ENCODE results near the gene PIK3C2B.

PIK3C2B gene

DNA sequence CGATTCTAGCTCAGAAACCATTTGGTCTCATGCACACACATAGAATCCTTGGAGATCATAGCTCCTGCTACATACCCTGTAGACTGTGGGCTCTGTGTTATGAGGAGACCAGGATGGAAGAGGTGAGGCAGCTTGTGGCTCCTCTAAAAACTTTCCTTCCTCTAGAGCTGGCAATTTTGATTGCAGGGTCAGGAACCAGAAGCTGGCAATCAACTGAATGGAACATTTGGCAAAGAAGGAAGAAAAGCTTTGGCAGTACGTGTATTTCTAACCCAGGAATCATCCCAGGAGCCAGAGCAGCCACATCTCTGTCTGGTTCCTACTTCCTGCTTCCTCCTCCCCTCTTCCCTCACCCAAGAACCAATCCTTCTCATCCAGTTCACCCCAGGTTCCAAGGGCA is 15.7 kb downstream of the PIK3C2B start:
- DNase-seq, result no peak

DNA sequence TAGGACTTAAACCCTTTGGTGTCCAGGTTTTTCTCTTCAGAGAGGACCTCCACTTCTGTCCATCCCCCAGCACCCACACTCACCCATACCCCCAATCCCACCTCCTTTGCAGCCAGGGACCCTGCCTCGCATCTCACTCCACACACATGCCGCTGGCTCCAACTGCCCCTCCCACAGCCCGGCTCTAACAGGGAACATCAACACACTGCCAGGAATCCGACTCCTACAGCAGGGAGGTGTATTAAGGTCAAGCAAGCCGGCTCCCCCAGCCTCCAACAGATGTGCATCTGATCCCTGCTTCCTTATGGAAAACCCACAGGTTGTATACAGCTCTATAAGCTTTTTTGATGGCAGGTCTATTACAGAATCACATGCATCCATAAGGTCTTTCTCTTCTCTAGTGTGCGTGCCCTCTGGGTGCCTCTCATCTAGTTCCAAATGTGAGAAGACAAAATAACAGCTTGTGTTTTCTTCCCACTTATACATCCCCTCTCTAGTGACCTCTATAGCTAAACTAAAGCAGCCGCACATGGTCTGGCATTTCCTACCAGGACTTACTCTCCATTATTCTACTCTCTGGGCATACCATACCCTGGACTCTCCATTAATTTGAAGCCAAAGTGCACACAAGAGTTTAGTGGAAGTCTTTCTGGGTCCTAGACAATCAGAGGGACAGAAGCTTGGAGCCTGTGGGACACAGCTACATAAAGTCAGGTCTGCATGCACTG is 16.3 kb downstream of the PIK3C2B start:
- no peak for DNase-seq

- no peak for DNase-seq
Observed at GRCh38 chr1:204477036-204477740, 17.4 kb downstream of the PIK3C2B start.

DNA sequence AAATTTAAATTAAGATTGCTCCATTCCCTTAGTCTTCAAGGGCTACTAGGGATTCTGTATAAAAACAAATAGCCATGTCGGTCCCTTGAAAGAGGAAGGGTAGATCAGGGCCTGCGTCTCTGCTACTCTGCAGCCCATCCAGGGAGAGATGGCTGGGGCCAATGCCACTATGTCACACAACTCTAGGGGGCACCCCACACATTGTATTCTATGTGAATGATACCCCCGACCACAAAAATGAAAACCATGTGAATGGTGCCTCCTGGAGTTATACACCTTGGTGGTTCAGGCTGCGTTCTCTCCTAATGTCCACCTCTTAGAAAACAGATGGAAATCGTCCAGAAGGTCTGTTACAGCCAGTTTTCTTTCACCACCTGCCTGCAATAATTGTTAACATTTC is 18.0 kb downstream of the PIK3C2B start:
- no peak for DNase-seq

- no peak for DNase-seq
Observed at GRCh38 chr1:204475656-204476432, 18.8 kb downstream of the PIK3C2B start.

- no peak for DNase-seq
Observed at GRCh38 chr1:204473400-204473965, 21.1 kb downstream of the PIK3C2B start.

DNA sequence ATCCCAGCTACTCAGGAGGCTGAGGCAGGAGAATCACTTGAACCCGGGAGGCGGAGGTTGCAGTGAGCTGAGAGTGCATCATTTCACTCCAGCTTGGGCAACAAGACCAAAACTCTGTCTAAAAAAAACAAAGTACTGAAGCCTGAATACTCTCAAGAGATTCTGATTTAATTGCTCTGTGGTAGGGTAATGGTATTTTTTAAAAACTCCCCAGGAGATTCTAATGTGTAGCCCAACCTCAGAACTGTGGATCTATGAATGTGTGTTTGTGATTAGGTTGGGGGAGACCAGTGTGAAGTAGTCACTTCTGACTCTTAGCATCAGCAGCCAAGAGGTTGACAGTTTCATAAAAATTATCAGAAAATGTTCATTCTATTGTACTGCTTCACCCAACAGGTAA is 21.9 kb downstream of the PIK3C2B start:
- no peak for DNase-seq

DNA sequence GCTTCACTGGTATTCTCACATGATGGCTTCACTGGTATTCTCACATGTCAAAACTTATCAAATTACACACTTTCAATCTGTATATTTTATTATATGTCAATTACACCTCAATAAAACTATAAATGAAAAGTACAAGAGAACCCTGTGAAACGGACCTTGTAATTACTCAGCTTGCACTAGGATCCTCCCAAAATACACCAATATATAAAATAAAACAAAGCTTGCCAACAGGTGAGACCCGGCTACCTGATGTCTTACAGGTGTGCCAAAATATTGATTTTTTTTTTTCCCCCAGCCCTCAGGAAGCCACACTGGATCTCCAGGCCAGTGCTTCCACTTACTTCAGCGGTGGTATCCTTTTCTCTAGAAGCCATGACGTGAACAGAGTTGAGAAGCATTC is 22.9 kb downstream of the PIK3C2B start:
- DNase-seq, result no peak

DNA sequence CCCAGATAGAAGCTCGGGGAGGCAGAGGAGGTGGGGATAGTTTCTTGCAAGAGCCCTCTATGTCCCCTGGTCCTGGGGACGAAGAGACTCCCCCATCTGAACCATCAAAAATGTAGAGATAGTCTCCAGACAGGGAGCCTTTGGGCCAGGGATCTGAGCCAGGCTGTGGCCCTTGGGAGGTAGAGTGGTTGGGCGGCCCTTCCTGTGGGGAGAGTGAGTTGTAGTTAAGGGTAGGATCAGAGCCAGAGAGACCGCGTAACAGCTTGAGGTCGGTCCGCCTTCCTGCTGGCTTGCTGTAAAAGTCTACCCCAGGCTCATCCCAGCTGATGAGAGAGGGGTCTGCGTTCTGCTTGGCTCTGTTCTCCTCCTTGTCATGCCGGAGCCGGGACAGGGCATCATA is 25.3 kb downstream of the PIK3C2B start:
- no peak for DNase-seq

DNA sequence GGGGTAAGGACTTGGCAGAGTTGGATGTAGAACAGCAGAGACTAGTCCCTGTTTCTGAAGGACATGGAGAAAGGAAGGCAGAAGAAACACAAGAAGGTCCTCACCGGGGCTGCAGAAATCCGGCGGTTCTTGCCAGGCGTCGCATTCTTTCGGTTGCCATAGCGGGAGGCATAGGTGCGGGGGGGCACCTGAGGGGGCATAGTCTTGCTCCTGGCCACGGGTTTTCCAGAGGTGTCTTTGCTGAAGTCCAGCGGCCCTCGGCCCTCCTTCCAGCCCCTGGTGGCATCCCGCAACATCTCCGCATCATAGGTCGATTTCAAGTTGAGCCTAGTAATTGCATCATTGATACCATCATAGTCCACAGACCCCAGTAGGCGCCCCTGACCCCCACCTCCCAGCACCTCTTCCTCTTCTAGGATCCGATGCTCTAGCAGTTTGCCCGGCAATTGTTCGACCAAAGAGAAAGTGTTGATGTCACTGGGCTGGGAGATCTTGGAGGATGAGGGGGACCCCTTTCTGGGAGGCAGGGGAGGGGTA is 25.8 kb downstream of the PIK3C2B start:
- DNase-seq, result no peak

GRCh38 chr1:204468206-204468605 is 26.4 kb downstream of the PIK3C2B start:
- no peak for DNase-seq

DNA sequence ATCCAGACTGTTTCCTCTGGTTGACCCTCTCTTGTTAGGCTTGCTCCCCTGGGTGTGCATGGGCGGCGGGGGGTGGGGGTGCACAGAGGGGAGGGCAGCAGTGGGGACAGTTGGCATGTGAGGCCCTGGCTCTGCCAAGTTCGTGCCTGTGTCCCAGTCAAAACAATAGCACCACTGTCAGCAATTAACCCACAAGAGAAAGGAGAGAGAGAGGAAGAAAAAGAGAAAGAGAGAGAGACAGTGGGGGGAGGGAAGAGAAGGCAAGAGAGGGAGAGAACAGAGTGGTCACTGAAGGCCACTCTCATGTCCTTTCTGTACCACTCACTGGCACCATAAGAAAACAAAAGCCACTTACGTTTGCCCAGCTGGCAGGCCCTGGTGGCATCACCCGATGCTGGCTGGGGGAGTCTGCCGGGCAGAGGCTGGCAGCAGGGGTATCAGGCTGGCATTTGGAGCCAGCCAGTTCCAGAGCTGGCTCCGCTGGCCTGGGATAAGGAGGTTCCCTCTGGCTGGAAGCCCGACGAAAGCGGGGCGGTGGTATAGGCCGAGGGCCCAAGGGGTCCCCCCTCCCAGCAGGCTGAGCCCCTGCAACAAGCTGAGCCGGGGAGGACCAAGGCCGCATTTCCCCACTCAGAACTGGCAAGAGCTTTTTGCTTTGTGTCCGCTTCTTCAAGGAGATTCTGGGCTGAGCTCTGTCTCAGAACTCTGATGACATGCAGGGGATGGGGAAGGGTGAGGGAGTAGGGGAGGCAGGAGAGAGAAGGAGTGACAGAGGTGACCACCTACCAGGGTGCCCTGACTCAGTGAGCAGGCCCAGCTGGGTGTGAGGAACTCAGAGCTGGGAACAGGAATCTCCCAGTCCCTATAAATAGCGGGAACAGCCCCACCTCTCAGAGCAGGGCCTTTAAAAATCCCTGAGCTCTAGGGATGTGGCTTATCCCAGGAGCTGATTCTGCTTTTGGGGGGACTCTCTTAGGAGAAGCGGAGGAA is 27.9 kb downstream of the PIK3C2B start:
- no peak for DNase-seq

DNA sequence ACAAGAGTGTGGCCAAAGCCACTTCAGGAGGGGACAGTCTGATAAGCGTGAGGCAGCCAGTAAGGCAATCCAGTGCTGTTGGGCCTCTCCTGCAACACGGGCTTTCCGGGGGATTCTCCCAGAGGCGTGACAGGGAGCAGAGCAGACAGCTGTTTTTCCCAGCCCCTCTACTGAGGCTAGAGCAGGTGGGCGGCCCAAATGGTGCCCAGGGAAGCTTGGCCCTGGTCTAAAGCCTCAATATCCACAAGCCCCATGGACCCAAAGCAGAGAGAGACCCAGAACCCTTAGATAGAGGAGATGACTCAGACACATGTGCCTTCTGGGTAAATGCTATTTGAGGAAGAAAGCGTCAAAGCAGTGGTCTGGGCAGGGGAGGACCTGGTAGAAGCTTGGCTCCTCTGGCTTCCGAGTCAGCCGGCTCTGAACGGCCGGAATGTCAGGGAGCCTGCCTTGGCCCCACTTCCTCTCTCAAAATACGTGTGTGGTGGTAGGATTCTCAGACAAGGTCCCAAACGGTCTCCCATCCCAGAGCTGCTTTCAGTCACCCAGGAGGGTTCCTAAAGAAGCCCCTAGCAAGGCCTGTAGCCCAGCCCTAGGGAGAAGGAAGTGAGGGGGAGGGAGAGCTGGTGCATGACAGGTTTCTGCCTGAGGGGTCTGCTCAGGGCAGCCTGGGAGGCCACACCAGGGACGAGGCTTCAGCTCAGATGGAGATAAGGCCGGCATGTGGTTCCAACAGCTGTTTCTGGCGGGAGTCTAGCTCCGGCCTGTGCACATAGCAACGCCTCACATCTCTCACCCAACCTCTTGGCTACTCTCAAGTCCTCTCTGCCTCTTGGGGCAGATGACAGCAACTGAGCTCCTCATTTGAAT is 28.8 kb downstream of the PIK3C2B start:
- DNase-seq, result no peak

DNA sequence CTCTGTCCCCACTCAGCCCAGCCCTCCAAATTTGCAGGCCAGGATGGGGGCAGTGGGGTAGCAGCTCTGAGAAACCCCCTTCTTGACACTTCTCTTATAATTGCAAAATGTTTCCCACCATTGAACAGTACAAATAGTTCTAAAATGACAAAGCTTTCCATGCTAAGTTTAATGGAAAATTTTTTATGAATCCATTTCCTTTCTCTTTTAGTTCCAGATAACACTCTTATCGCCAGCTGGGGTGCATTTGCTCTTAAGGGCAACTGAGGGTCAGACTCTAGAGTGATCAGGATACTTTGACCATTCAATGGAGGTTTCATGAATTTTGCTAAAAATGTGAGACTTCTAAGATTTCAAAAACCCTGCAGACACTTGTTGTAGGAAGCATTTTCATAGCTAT is 29.9 kb downstream of the PIK3C2B start:
- no peak for DNase-seq

DNA sequence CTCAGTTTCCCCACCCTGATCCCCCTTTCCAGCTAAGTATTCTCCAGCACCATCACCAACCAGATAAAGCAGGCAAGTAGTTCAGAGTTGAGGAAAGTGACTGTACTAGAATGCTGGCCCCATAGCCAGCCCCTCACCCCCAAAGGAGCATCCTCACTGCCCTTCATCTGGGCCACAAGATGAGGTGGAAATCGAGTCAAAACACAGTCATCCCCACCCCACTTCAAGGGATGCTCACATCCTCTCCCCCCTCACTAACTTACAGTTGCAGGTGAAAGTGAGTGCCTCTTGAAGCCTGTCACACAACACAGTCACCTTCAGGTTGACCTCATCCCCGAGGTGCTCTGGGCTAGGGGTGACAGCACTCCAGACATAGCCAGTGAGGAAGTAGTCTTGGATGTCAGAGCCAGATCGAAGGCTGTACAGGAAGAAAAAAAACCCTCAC is 30.4 kb downstream of the PIK3C2B start:
- DNase-seq, result no peak

- no peak for DNase-seq
Observed at GRCh38 chr1:204463125-204464060, 31.2 kb downstream of the PIK3C2B start.

DNA sequence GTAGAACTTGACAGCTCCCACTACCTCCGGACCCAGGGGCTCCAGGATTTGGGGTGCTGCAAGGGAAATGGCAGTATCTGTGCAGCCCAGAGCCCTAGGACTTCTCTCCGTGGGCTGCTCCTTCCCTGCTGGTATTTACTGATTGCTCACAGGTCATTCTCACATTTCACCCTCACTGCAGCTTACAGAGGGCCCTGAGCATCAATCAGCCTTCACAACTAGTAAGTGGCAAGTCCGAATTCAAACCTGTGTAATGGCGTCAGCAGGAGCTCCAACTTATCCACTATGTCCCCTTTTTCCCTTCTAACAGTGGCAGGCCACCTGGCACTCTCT is 32.4 kb downstream of the PIK3C2B start:
- DNase-seq, result no peak

GRCh38 chr1:204461331-204462228 is 33.0 kb downstream of the PIK3C2B start:
- peak; percentile 33 for DNase-seq

- DNase-seq, result no peak
Observed at GRCh38 chr1:204460346-204460745, 34.3 kb downstream of the PIK3C2B start.

Data from T-helper 9 cell (primary cell).